B cell (primary cell): ENCODE measurements around the gene ANKS6.

ENCODE experiments used
- EZH2 ChIP-seq: IDR thresholded peaks from 2 replicates; pipeline ENCODE4 v1.6.1; 2012; ENCODE audit warnings: borderline replicate concordance, low read depth, mild to moderate bottlenecking, moderate library complexity, low read length; ENCODE audit not compliant: insufficient read depth, poor library complexity, severe bottlenecking
- TF ChIP-seq, protein P1 (sequence below): fragments of 200-600 bp; IDR thresholded peaks from one replicate; pipeline ENCODE4 v1.8.0; 2022; ENCODE audit warnings: antibody characterized with exemption, mild to moderate bottlenecking

DNA sequence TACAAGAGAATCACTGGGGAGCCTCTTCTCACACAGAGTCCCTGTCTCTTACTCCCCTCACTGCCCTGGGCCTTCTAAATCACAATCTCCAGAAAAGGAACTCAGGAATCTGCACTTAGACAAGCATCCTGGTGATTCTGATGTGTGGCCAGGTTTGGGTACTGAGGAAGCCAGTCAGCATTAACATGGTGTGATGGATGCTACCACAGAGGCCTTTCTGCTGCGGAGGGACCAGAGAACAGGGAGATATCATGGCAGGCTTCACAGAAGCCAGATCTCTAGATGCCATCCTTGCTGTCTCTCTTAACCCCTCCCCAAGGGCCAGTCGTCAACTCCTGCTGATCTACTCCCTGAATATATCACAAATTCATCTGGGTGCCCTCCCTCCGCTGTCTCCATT lies 1.6 kb downstream of the ANKS6 start:
- TF ChIP-seq, protein P1, sequence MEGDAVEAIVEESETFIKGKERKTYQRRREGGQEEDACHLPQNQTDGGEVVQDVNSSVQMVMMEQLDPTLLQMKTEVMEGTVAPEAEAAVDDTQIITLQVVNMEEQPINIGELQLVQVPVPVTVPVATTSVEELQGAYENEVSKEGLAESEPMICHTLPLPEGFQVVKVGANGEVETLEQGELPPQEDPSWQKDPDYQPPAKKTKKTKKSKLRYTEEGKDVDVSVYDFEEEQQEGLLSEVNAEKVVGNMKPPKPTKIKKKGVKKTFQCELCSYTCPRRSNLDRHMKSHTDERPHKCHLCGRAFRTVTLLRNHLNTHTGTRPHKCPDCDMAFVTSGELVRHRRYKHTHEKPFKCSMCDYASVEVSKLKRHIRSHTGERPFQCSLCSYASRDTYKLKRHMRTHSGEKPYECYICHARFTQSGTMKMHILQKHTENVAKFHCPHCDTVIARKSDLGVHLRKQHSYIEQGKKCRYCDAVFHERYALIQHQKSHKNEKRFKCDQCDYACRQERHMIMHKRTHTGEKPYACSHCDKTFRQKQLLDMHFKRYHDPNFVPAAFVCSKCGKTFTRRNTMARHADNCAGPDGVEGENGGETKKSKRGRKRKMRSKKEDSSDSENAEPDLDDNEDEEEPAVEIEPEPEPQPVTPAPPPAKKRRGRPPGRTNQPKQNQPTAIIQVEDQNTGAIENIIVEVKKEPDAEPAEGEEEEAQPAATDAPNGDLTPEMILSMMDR: no peak
- no peak for TF ChIP-seq EZH2
